ENCODE data around the gene COPS7B.

GRCh38 chr2:231764760-231765159 lies 21.5 kb upstream of the COPS7B start:
- TF ChIP-seq CTCF (IDR thresholded peaks at IDR 0.05 in 8 of 11, conservative IDR thresholded peaks at IDR 0.05 in 3 of 11), result no peak
- TF ChIP-seq POLR2AphosphoS5 (IDR thresholded peaks at IDR 0.05), result no peak
- TF ChIP-seq POLR2A (IDR thresholded peaks at IDR 0.05), result no peak

All from spleen (tissue), 7 donors.